HCT116 (cell line): ENCODE measurements around the gene IFITM1.

ENCODE experiments used
- CTCF ChIP-seq, 3 experiments: fragments of 200-600 bp in 1 of 3; sonication (generic) in 1 of 3; IDR thresholded peaks in 2 of 3; conservative IDR thresholded peaks in 1 of 3; 2 replicates each; pipeline ENCODE4 v1.5.1; 2012 to 2017; ENCODE audit warnings: low read depth in 2 of 3, low read length in 2 of 3, antibody characterized with exemption in 1 of 3, borderline replicate concordance in 1 of 3, control low read depth in 1 of 3, mild to moderate bottlenecking in 1 of 3, mixed read lengths in 1 of 3, mixed run types in 1 of 3, moderate library complexity in 1 of 3; ENCODE audit not compliant: insufficient read depth in 1 of 3
- JUND ChIP-seq: IDR thresholded peaks from 2 replicates; pipeline ENCODE4 v1.6.1; 2012
- RAD21 ChIP-seq: IDR thresholded peaks from 2 replicates; pipeline ENCODE4 v1.6.1; 2012; ENCODE audit warnings: low read depth, mild to moderate bottlenecking
- REST ChIP-seq: IDR thresholded peaks from 2 replicates; pipeline ENCODE4 v1.6.1; 2012; ENCODE audit warnings: low read depth
- SIN3A ChIP-seq: IDR thresholded peaks from 2 replicates; pipeline ENCODE4 v1.6.1; 2012; ENCODE audit warnings: low read depth
- TCF7L2 ChIP-seq: IDR thresholded peaks from 2 replicates; pipeline ENCODE4 v1.7.0; 2011; ENCODE audit warnings: borderline replicate concordance, inconsistent platforms; ENCODE audit not compliant: insufficient read depth, insufficient read length; ENCODE audit errors: extremely low read depth
- ZNF274 ChIP-seq: fragments of 200-500 bp; sonication (Bioruptor generic); IDR thresholded peaks from 2 replicates; pipeline ENCODE4 v1.6.1; 2014; ENCODE audit warnings: mild to moderate bottlenecking, low read depth, low read length, inconsistent platforms

GRCh38 chr11:284105-285020, 29.5 kb upstream of the IFITM1 start:
- TF ChIP-seq CTCF (IDR thresholded peaks at IDR 0.05 in 2 of 3, conservative IDR thresholded peaks at IDR 0.05 in 1 of 3; ENCODE audit: borderline replicate concordance in 1 of 3, insufficient read depth in 1 of 3, low read depth in 2 of 3, low read length in 2 of 3) (no peak), REST (no peak), JUND (no peak), RAD21 (no peak), TCF7L2 (no peak), ZNF274 (no peak), SIN3A (no peak)
